GM12892 (cell line): ENCODE data around the gene FAM149A.

Experiments used
- DNase-seq: peaks from one replicate; pipeline ENCODE4 v3.0.0; 2011; ENCODE audit not compliant: insufficient read length
- FAIRE-seq: peaks from 2 replicates; lab custom pipeline; 2011; peaks lifted over from hg19 to GRCh38; lab: Jason Lieb, UNC
- POLR2A ChIP-seq: IDR thresholded peaks from 2 replicates; pipeline ENCODE4 v1.6.1; 2011; ENCODE audit warnings: low read depth, low read length, control low read depth
- POLR2AphosphoS5 ChIP-seq: IDR thresholded peaks from 2 replicates; pipeline ENCODE4 v1.6.1; 2011; ENCODE audit warnings: low read depth, low read length, control low read depth
- TAF1 ChIP-seq: IDR thresholded peaks from 2 replicates; pipeline ENCODE4 v1.6.1; 2011; ENCODE audit warnings: low read depth, mild to moderate bottlenecking, control low read depth, low read length, borderline replicate concordance

The FAM149A gene

GRCh38 chr4:186221624-186222023, 117.1 kb downstream of the FAM149A start:
- no peak for TF ChIP-seq POLR2A
- TF ChIP-seq TAF1: no peak
- TF ChIP-seq POLR2AphosphoS5: no peak
- DNase-seq (no peak), FAIRE-seq (no peak)
